Body of pancreas (tissue), 4 donors: ENCODE data around the gene DYSF. TPM values are rescaled to one million over a fixed set of nuclear protein-coding genes. Genes with fewer than 3 reads are reported as not detected.
A peak's percentile ranks its signal among the peaks of the same experiment; 100 is the strongest.

ENCODE experiments used
- ATAC-seq: fragments of 150-250 bp; one replicate; pipeline ENCODE4 v1.9.1; 2016
- DNase-seq, 4 donors: peaks; one replicate each; pipeline ENCODE4 v3.0.0-alpha.2; 2019
- H3K27ac ChIP-seq, 4 donors: fragments of 200-600 bp; sonication (generic); 1 replicate in 3 of 4; 2 replicates in 1 of 4; pipeline versions ENCODE4 v1.5.1 to v1.6.1; 2016 to 2019; ENCODE audit warnings: mild to moderate bottlenecking in 1 of 4, mixed read lengths in 1 of 4, moderate library complexity in 1 of 4
- H3K27me3 ChIP-seq, 2 donors: fragments of 200-600 bp; sonication (generic); one replicate each; pipeline ENCODE4 v1.6.0; 2016; ENCODE audit warnings: mild to moderate bottlenecking in 1 of 2
- H3K36me3 ChIP-seq, 2 donors: fragments of 200-600 bp; sonication (generic); replicated peaks in 1 of 2; 2 replicates each; pipeline ENCODE4 v1.5.1; 2016; ENCODE audit warnings: low read depth in 2 of 2; ENCODE audit not compliant: insufficient read depth in 1 of 2
- H3K4me1 ChIP-seq: fragments of 200-600 bp; sonication (generic); one replicate; pipeline ENCODE4 v1.6.0; 2016
- H3K4me3 ChIP-seq, 2 donors: fragments of 200-600 bp; sonication (generic); 1 replicate in 1 of 2; 2 replicates in 1 of 2; pipeline ENCODE4 v1.5.1; 2016 to 2019
- H3K9me3 ChIP-seq, 3 donors: fragments of 200-600 bp; sonication (generic); 1 replicate in 2 of 3; 2 replicates in 1 of 3; pipeline ENCODE4 v1.5.1; 2016
- POLR2A ChIP-seq, 3 donors: fragments of 450-650 bp; IDR thresholded peaks; one replicate each; pipeline ENCODE4 v1.6.1; 2016; ENCODE audit warnings: antibody characterized with exemption in 3 of 3, mild to moderate bottlenecking in 2 of 3
- WGBS, 2 donors: methylation state at CpG; one replicate each; pipeline ENCODE4 v1.1.5; 2017; 5-methylcytosine and 5-hydroxymethylcytosine counted together
- intact Hi-C: fragments of 100-400 bp; cut with DNase I; formaldehyde crosslinking; loops from one replicate; pipeline ENCODE4 v1.15.1; 2023
- total RNA-seq, 2 donors: library from RNA; depleted of rRNA; stranded (reverse); fragments of >200 nt; gene quantifications; one replicate each; pipeline ENCODE4 v1.1.0, GENCODE V29; 2016
- TF ChIP-seq, protein P1 (sequence below), 7 experiments: fragments of 450-650 bp in 4 of 7; fragments of 200-600 bp in 3 of 7; sonication (generic) in 3 of 7; IDR thresholded peaks; one replicate each; pipeline ENCODE4 v1.5.1; 2016 to 2019; ENCODE audit warnings: antibody characterized with exemption in 7 of 7

The DYSF gene
- total RNA-seq, 2 donors from 2014 or later: 3.1 to 10.9 TPM

DNA sequence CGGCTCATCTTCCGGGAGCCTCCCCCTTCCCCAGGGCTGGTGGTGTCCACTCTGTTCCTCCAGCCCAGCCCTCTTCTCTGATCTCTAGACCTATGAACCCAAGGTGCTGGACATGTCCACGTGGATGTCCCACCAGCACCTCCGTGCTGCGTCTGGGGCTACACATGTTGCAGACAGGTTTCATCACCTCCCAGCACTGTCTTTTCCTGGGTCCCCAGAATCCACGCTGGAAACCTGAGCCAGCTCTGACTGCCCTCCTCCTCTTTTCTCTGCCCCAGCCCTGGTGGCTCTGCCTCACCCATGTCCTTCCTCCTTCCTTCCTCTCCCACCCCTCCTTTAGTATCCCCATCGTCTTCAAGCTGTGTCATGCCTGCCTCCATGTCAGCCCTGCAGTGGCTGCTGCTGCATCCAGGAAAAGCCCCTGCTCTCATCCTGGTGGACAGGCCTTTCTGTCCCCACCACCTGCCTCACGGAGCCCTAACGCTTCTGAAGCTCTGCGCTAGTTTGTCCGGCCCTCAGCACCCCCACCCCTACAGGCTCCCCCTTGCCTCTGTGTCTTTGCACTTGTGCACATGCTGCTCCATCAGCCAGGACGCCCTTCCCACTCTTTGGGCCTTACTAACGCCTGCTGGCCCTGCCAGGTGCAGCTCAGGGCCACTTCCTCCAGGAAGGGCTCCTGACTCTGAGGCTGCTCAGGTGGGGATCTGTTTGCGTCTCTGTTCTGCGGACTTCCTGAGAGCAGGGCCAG, 105.9 kb downstream of the DYSF start:
- peak overlapping the region in 3 of 4 donors; percentile 46 to 79 (median 58) for H3K27ac ChIP-seq
- no peak for TF ChIP-seq POLR2A (IDR thresholded peaks at IDR 0.05)
- TF ChIP-seq, protein P1, sequence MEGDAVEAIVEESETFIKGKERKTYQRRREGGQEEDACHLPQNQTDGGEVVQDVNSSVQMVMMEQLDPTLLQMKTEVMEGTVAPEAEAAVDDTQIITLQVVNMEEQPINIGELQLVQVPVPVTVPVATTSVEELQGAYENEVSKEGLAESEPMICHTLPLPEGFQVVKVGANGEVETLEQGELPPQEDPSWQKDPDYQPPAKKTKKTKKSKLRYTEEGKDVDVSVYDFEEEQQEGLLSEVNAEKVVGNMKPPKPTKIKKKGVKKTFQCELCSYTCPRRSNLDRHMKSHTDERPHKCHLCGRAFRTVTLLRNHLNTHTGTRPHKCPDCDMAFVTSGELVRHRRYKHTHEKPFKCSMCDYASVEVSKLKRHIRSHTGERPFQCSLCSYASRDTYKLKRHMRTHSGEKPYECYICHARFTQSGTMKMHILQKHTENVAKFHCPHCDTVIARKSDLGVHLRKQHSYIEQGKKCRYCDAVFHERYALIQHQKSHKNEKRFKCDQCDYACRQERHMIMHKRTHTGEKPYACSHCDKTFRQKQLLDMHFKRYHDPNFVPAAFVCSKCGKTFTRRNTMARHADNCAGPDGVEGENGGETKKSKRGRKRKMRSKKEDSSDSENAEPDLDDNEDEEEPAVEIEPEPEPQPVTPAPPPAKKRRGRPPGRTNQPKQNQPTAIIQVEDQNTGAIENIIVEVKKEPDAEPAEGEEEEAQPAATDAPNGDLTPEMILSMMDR (IDR thresholded peaks at IDR 0.05): no peak
- peaks cover 44% of the 10 kb centered on the region for H3K4me1 ChIP-seq
- no peaks in the 10 kb centered on the region for H3K36me3 ChIP-seq
- ATAC-seq: peak; percentile 4
- intact Hi-C loops: no loop called here
- no peak overlapping the region for H3K4me3 ChIP-seq
- WGBS, 2 donors: 76 to 80% methylated on average over 13 to 15 of the region's 15 CpGs
- DNase-seq: no peak
- no peaks in the 10 kb centered on the region for H3K9me3 ChIP-seq
- no peaks in the 10 kb centered on the region for H3K27me3 ChIP-seq

DNA sequence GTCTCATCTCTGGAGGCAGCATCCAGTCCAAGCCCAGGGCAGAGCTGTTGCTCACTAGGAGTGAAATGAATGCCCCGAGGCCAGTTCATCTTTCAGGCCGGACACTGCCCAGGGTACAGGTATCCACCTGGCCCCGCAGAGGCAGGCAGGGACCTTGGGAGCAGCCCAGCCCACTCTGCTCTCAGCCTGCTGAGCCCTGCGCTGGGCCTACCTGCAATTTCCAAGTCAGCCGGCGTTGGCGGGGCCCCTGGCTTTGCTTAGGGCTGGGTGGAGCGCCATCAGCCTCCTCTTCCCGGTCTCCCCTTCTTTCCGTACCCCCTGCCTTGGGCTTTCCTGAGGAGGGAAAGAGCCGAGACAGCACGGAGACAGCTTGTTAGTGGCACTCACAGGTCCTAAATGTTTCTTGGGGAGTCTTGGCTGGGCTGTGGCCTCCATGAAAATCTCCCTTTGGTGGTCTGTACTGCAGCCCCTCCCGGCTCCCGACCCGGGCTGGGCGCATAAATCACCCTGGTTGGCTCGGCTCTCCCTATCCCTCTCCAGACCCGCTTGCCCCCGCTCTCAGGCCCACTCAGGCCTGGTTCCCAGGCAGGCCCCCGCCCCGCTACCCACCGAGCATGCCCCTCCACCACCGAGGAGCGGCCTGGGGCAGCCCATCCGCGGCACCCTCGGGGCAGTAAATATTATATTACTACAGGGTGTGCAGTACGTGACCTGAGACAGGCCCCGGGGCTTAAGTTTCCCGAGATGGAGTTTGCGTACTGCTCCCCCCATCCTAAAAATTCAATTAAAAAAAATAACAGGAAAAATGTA, 106.7 kb downstream of the DYSF start:
- no peak overlapping the region for H3K4me3 ChIP-seq
- H3K27ac ChIP-seq: no peak overlapping the region
- H3K36me3 ChIP-seq: no peaks in the 10 kb centered on the region
- no peaks in the 10 kb centered on the region for H3K27me3 ChIP-seq
- intact Hi-C loops: no loop called here
- H3K9me3 ChIP-seq: no peaks in the 10 kb centered on the region
- TF ChIP-seq POLR2A (IDR thresholded peaks at IDR 0.05): no peak
- TF ChIP-seq, protein P1 (IDR thresholded peaks at IDR 0.05): no peak
- ATAC-seq (no peak), DNase-seq (no peak)
- H3K4me1 ChIP-seq: peaks cover 44% of the 10 kb centered on the region
- WGBS, 2 donors: 65 to 83% methylated on average over 21 to 30 of the region's 31 CpGs

DNA sequence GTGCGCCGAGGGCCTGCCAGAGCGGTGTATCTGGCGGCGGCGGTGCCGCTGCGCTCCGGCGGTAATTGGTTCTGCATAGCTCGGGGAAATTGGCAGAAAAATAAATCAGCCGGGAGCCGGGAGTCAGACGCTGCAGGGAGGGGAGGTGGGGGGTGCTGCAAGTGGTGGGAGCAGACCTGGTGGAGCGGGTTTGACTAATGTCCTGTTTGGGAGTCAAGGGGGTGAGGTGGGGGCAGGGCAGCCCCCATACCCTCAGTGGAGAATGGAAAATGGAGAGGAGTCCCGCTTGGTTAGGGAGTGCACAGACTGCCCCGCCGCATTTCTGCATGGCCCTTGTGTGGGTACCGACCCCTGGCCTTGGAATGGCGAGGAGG, 107.3 kb downstream of the DYSF start:
- DNase-seq (peak in 1 of 4 donors; percentile 25), ATAC-seq (no peak)
- intact Hi-C loops: no loop called here
- Histone ChIP-seq H3K9me3 (no peaks in the 10 kb centered on the region), H3K4me1 (peaks cover 39% of the 10 kb centered on the region), H3K36me3 (no peaks in the 10 kb centered on the region), H3K27ac (no peak overlapping the region), H3K27me3 (no peaks in the 10 kb centered on the region), H3K4me3 (no peak overlapping the region)
- TF ChIP-seq, protein P1 (IDR thresholded peaks at IDR 0.05): no peak
- TF ChIP-seq POLR2A (IDR thresholded peaks at IDR 0.05): no peak
- WGBS, 2 donors: 43 to 47% methylated on average over 17 to 20 of the region's 20 CpGs

DNA sequence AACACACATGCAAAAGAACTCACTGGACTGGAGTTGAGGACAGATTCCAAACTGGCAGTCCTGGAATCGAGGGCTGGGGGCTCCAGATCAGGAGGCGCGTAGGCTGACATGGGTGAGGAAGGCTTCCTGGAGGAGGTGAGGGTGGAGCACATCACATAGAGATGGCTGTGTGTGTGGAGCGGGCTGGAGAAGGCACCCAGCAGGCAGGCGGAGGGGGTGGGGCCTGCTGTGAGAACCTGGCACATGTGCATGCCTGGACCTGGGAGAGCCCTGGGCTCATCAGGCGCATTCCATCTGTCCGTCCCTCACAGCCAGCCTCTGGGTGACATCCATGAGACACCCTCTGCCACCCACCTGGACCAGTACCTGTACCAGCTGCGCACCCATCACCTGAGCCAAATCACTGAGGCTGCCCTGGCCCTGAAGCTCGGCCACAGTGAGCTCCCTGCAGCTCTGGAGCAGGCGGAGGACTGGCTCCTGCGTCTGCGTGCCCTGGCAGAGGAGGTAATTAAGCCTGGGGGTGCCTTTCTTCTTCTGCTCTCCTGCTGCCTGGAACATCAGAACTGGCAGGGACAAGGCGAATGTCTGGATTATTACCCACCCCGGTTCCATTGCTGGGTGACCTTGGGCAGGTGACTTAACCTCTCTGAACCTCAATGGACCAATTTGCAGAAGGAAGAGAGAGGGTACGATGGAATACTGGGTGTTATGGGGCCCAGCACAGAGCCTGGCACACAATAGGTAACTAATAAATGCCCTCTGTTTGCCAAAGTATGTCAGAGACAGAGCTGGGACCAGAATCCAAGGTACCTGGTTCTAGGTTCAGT, 108.3 kb downstream of the DYSF start:
- no peaks in the 10 kb centered on the region for H3K36me3 ChIP-seq
- intact Hi-C loops: no loop called here
- H3K9me3 ChIP-seq: no peaks in the 10 kb centered on the region

More for the DNA sequence above, 108.3 kb downstream of the DYSF start:
- Histone ChIP-seq H3K27me3 (no peaks in the 10 kb centered on the region), H3K27ac (no peak overlapping the region), H3K4me3 (no peak overlapping the region), H3K4me1 (peaks cover 29% of the 10 kb centered on the region)
- no peak for ATAC-seq
- no peak for TF ChIP-seq POLR2A (IDR thresholded peaks at IDR 0.05)
- TF ChIP-seq, protein P1 (IDR thresholded peaks at IDR 0.05): no peak
- DNase-seq: peak in 1 of 4 donors; percentile 21
- 64 to 73% methylated on average over 8 to 15 of the region's 15 CpGs for WGBS, 2 donors
